Measurements from ENCODE around the gene APEH.
"Not testable (repeated sequence)": the region's sequence is repeated elsewhere in the genome, so short reads cannot be mapped to it uniquely, and the experiment has no call there.

Gene APEH

DNA sequence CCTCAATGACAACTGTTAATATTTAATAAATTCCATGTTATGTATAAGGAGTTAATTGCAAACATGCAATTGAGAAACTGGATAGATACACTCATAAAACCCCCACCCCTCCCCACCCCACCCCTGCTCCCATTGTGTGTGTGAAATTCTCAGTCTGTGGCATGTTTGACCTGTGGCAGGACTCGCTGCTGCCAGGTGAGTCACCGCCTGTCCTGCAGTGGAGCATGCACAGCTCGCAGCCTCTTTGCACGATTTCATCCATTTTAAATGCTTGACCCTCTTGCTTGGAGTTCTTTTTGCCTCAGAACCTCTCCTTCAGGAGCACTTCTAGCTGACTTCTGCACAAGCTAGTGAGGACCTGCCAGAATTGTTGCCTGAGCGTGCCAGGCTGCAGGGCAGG lies 5.3 kb upstream of the APEH start:
- no peak for DNase-seq (ENCODE audit: low read depth)

DNA sequence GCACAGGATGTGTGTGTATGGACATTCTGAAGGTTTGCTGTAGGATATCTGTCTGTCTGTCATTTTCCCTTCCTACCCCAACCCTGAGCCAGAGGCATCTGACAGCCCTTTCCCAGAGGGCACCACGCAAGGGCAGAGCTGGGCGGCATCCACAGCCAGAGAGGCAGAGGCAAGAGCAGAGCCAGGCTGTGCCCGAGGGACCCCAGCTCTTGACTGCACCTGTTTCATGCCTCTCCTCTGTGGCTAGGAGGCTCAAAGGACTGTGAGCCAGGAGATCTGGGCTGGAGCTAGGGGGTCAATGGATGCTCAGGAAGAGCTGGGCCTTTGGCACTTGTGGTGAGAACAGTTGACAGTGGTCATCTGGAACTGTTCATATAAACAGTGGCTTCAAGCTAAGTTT lies 4.8 kb upstream of the APEH start:
- no peak for DNase-seq (ENCODE audit: low read depth)

DNA sequence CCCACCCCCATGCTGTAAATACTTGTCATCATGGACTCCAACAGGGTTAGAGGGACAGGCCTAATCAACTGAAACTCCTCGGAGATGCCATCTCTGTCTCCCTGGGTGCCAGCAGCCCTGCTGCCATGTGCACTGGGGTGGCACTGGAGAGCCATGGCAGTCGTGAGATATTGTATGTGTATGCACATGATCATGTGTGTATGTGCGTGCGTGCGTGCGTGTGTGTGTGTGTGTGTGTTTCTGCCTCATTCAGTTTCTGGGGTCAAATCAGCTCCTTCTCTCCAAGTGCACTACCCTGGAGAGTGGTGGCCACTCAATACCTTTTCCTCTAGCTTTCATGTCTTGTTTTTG lies 3.2 kb upstream of the APEH start:
- no peak for DNase-seq (ENCODE audit: low read depth)

DNA sequence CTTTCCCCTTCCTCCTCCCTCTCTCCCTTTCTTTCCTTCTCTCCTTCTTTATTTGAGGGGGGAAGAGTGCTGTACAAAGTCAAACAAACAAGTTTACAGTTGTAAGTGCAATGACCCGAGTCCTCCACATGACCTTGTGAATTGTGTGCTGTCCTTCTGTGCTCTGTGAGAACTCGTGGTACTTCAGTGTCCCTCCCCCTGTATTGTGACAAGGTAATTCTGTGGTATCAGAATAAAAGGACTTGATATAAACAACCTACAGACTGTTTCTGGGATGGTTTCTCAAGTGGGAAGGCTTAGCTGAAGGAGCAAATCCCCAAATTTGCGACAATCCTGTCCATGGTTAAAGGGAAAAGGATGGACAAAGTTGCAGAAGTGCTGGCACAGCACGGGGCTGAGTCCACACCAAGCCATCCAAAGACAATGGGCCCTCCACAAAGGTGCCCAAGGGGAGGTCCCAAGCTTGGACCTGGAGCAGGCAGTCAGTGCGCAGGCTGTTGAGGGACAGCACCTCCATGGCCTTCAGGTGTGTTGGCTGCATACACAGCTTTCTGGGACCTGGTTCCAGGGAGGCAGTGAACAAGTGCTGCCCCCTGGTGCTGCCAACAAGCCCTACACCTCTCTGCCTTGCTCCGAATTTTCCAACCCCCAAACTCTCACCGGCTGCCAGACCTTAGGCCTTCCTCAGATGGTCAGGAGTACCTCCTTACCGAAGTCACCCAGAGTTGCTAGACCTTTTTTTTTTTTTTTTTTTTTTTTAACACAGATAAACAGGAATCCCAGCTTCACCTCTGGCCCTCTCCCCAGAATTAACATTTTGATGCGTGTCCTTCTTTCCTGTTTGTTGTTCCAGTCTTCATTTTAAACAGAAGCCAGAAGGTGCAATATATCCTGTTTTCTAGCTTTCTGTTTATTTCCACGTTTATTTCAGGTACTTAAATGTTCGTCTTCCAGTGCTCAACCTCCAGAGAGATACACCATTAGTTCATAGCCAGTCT lies 2.6 kb upstream of the APEH start:
- peak; percentile 57 for DNase-seq (ENCODE audit: low read depth)

DNA sequence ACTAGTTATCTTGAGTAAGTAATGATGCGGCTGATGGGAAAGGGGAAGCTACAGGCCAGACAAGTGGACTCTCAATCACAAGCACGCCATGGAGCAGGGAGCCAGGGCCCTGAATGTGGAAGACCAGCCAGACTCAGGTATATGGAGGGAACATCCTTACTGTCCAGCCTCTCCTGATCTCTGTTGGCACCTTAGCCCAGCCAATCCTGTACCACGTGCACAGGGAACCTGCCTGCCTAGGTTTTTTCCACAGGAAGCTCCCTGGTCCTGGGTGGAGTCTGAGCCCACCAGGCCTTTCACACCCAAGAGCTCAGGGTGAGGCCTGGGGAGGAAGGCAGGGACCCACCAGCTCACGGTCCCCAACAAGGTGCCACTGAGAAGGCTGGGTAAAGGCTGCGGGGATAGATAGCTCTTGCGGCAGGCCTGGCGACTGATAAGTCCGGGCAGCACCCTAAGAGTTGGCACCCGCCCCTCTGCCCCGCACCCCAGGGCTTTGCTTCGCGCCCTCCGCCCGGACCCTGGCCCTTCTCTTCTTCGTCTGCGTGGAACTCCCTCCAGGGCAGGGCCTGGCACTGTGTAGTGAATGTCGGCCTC lies 933 bp upstream of the APEH start:
- no peak for DNase-seq (ENCODE audit: low read depth)

DNA sequence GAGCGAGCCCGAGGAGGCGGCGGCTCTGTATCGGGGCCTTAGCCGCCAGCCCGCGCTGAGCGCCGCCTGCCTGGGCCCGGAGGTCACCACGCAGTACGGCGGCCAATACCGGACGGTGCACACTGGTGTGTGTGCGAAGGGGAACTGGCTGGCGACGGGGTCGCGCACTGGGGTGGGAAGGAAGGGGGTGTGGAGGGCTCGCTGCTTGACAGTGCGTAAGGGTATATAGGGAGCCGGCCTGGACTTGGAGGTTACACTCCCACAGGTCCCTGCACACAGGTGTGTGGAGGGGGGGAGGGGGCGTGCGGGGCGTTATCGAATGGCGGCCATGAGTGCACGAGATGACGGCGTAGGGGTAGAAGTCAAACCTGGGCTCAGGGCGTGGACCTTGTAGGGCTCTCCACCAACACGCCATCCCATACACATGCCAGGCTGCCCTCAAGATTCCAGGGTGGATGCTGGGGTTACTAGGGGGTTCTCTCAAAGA lies 389 bp downstream of the APEH start:
- DNase-seq (ENCODE audit: low read depth), result no peak

DNA sequence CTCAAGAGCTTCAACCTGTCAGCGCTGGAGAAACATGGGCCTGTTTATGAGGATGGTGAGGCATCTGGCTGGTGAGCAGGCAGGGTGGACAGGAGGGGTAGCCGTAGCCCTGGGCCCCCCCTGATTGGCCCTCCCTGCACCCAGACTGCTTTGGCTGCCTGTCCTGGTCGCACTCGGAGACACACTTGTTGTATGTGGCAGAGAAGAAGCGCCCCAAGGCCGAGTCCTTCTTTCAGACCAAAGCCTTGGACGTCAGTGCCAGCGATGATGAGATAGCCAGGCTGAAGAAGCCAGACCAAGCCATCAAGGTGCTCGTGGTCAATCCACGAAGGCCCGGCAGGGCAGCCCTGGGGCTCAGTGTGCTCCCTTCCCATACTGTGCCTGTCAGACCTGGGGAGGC lies 1.8 kb downstream of the APEH start:
- DNase-seq (ENCODE audit: low read depth), result no peak

DNA sequence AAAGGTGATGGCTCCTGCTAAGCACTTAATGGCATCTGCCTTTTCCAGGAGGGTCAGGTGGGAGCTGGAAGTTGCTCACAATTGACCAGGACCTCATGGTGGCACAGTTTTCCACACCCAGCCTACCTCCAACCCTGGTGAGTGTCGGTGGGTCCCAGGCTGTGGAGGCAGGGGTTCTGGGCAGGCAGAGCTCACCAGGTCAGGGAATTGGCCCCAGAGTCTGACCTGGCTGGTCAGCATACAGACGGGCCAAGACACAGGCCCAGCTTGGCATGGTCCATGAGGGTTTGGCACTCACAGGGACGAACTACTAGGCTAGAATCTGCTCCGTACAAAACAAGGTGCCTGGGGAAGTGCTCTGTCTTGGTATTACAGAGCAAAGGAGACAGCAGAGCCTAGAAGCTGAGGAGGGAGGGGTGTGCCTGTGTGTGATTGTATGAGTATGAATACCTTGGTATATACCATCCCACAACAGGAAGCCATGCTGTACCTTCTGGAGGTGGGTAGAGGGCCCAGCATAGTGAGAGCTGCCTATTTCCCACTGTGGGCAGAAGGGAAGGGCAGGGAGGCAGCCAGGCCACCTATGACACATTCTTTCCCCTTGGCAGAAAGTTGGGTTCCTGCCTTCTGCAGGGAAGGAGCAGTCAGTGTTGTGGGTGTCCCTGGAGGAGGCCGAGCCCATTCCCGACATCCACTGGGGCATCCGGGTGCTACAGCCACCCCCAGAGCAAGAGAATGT lies 6.5 kb downstream of the APEH start:
- DNase-seq (ENCODE audit: low read depth), result no peak

DNA sequence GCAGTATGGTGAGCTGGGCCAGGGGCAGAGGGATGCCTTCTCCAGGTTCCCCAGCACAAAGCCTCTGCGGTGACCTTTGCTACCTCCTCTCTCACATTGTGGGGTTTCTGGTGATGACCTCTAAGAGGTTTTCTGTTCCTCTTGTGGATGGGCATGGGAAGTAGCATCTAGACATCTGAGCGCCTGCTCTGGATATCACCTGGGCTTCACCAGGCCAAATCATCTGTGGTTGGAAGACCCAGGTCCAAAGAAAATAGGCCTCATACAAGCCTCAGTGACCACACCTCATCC lies 7.0 kb downstream of the APEH start:
- no peak for DNase-seq (ENCODE audit: low read depth)

DNA sequence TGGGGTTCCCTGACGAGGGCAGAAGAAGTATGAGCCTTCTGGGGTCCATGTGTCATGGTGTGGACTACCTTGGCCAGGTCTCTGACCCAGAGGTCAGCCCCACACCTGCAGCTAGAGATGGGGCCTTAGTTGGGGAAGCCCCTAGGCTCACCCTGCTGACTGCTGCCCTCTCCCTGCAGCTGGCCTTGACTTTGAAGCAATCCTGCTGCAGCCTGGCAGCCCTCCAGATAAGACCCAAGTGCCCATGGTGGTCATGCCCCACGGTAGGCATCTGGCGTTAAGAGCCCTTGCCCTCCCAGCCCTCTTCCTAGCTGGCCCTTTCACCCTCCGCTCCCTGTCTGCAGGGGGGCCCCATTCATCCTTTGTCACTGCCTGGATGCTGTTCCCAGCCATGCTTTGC lies 7.4 kb downstream of the APEH start:
- DNase-seq (ENCODE audit: low read depth), result no peak

DNA sequence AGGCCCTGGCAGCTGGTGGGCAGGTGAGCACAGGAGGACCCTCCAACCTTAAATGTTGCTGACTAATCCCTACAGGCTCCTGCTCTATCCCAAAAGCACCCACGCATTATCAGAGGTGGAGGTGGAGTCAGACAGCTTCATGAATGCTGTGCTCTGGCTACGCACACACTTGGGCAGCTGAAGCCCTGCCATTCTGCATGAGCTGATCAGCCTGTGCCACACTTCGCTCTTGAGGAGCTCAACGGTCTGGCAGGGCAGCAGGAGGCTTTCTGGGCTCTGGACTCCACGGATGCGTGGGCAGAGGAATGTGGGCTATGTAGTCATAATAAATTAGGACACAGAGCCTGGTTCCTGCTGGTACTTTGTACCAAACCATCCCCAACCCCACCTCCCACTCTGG lies 9.0 kb downstream of the APEH start:
- no peak for DNase-seq (ENCODE audit: low read depth)

DNA sequence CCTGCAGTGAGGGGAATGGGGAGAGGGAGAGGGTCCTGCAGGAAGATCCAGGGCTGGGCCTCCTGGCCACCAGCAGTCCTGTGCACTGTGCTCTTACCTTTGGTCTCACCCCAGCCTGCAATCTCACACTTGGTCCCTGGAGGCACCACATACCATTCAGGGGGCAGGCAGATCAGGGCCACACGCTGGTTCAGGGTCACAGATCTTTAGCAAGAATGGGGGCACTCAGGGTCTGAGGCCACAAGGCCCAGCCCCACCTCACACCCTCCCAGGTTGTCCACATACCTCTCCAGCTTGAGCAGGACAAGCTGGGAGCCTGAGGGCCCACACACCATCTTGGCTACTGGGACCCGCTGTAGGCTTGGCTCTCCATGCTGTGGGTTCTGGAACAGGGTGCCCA lies 10.3 kb downstream of the APEH start:
- not testable (repeated sequence) for DNase-seq (ENCODE audit: low read depth)

DNA sequence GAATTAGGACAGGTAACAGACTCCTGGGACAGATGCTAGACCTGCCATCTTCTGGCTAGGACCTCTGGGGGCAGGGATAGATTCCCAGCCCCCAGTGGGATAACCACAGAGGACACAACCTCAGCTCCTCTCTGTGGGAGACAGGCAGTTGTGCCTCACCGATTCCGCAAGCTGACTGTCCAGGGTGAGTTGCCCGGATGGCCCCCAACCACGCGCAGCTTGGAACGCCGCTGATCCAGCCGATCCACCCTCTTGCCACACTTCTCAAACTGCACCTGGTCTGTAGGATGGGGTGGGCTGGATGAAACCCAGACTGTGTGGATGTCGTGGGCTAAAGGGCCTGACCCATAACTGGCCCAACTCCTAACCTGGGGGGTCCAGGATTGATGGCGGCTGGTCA lies 11.0 kb downstream of the APEH start:
- DNase-seq (ENCODE audit: low read depth), result not testable (repeated sequence)

DNA sequence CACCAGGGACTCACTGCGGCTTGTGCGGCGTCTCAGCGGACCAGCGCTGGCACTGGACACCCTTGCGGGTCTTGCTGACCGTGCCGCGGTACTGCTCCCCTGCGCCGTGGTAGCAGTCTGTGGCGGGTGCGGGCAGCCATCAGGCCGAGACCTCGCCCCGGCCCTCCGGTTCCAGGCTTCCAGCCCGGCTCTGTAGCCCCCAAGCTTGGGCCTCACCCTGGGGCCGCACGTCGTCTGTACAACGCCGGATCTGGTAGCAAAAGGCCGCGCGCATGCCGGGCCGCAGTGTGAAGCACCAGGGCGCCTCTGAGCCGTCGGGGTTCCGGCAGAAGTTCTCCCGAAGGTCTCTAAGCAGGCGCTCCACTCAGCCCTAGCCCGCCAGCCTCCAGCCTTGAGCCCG lies 11.7 kb downstream of the APEH start:
- not testable (repeated sequence) for DNase-seq (ENCODE audit: low read depth)

DNA sequence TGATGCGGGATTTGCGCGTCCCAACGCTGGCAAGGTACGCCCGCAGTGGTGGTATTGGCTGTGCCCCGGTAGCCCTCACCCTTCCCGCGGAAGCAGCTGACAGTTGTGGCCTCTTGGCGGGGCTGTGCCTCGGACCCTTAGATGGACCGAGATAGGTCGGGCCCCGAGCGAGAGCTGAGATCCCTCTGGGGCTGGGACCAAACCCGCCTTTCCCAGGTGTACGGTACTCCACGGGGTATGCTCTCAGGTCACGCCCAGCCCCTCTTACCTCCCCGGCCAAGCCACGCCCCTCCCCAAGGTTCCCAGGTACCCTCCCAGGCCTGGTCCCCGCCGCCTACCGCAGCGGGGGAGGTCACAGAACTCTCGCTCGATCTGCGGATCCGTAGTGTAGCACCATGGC lies 12.2 kb downstream of the APEH start:
- not testable (repeated sequence) for DNase-seq (ENCODE audit: low read depth)

DNA sequence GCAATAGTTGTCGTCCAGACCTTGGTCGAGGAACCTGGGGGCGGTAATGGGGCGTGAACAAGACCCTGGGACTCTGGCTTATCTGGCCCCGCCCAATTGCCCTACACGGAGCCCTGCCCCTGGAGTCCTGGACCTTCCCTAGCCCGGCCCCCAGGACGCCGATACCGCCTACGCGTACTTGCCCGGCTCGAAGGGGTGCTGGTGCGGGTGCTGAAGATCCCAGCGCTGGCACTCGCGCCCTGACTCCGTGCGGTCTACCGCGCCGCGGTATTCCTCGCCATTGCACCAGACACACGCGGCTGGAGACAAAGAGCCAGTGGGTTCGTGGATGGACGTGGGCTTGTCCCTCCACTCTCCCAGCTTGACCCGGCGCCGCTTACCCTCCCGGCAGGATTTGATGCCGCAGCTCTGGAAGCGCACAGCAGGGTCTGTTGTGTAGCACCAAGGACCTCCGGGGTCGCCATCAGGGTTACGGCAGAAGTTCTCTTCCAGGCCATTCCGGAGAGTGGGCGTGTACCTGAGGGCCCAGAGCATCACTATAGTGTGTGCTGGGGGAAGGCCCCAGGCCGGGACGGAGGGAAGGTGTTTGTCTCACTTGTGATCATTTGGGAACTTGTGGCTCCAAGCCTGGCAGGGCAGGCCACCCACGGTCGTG lies 12.7 kb downstream of the APEH start:
- DNase-seq (ENCODE audit: low read depth), result not testable (repeated sequence)

DNA sequence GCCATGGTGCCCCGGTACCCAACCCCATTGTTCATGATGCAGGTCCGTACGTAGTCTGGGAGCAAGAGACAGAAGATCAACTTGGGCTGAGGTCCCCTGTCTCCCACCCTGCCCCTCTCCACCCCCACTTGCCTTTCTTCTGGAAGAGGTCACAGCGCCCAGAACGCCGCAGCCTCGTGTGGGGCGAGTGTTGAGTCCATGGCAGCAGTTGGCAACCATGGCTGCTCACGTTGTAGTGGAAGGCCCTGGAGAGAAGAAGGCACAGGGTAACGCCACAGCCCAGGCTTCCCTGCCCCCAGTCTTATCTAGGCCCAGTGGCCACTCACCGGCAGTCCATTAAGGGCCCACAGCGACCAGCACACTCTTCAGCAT lies 13.3 kb downstream of the APEH start:
- not testable (repeated sequence) for DNase-seq (ENCODE audit: low read depth)

DNA sequence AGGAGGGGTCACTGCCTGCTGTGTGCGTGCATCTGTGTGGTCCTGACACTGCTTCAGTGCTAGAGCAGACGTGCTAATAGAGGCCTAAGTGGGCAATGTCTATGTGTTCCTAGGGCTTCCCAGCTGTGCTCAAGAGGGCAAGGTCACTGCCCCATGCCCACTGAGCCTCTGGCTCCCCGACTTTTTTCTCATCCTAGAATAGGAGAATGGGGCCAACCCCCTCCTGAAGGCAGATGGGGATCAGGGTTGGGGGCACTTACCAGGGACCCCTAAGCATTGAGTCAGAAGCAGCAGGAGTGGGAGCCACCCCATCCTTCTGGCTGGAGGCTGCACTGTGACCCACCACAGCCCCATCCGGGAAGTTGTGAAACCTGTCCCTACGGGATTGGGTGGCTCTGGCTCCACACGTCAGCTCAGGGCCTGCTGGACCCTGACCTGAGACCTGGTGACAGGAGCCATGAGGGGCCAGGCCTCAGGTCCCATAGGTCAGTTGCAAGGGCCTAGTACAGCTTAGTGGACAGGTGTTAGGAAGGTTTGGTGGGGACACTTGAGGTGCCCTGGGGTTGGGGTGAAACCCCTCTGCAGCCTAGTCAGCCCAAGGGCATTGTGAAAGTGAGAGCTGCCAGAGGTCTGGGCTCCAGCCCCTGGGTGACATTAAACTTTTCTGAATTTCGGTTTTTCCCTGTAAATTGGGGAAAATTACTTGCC lies 14.3 kb downstream of the APEH start:
- not testable (repeated sequence) for DNase-seq (ENCODE audit: low read depth)

DNA sequence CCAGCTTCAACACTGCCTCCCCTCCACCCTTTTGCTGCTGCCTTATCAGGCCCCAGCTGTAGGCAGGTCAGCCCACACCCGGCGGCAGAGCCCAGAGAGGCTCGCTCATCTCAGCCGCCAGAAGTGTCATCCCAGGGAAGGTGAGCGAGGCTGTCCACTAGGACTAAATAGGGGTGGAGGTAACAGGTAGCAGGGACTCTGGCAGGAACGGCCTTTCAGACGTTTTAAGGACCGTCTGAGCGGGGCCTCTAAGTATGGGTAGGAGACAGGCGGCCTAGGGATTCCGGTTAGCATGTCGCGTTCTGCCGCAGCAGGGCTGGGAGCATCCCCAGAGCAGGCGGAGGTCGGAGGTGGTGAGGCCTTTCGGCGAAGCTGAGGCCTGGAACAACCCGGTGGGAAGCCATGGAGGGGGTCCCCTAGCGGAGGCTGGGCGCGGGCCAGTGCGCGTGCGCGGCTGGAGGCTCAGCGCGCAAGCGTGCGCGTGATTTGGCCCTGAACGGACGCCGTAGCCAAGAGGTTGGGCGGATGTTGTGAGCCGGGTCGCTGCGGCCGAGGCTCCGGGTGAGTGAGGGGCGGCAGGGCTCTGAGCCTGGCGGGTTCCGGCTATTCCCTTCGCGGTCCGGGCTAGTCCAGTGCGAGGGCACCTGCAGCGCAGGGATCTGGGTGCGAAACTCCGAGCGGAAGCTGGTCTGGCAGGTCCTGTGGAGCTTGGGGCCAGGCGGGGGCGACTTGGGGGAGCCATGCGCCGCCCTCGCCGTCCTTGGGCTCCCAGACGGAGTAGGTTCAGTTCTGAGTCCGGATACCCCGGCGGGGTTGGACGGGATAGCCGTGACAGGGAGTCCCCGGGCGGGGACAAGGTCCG lies 15.1 kb downstream of the APEH start, which contains the start of the genes MST1 and RNF123:
Gene MST1, minus strand, starts transcription at position 429 of the 862 bp plus-strand sequence. CDS start 783 bp downstream, outside the sequence.
Gene RNF123, plus strand, starts transcription at position 512 of the 862 bp plus-strand sequence. CDS start 1,609 bp downstream, outside the sequence.
- DNase-seq (ENCODE audit: low read depth), result peak; percentile 83

DNA sequence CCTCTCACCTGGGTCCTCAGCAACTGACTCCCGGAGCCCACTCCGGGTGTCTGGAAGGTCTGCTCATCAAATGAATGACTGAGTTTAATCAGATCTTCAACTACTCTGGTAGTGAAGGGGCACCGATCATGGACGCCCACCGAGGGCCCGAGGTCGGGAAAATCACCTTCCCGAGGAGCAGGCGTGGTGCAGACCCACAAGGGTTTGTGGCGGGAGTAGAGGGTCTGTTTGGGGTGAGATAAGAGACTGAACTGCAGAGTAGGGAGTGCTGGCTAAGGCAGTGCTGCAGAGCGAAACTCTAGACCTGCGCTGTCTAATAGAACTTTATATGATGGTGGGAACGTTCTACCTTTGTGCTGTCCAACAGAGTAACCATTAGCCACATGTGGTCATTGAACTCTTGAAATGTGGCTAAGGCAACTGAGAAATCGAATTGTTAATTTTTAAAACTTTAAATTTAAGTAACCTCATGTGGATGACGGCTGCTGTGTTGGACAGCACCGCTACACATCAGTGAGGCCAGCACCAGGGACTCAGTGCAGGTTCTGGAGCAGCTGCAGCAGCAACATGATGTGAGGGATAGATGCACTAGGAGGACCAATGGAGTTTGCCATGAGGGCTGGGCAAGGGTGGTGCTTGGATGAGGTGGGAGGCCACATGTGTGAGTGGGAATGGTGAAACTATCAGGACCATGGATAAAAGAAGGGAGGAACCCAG lies 15.9 kb downstream of the APEH start:
- not testable (repeated sequence) for DNase-seq (ENCODE audit: low read depth)
